ENCODE data around the gene GPX6.
"Not testable (repeated sequence)": the region's sequence is repeated elsewhere in the genome, so short reads cannot be mapped to it uniquely, and the experiment has no call there.

GPX6 gene, protein sequence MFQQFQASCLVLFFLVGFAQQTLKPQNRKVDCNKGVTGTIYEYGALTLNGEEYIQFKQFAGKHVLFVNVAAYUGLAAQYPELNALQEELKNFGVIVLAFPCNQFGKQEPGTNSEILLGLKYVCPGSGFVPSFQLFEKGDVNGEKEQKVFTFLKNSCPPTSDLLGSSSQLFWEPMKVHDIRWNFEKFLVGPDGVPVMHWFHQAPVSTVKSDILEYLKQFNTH

DNA sequence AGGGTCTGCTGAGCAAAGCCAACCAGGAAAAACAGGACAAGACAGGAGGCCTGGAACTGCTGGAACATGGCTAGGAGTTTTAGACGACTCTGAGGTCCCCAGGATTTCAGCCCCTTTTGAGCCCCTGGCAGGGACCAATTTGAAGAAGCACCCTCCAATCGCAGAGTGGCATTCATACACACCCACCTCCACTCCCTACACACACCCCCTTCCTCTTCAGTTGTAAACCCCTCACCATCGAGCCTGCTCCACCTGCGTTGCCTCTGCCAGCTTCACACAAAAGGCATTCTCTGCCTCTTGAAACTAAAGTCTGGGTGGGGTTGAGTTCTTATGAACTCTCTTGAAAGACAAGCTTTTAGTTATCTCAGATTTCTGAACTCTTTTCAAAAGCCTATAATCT lies at the start of gene GPX6:
GPX6 (minus strand) TSS at position 118 of the 400 bp plus-strand sequence; CDS start at position 68, 50 bp downstream.
- no peak for DNase-seq (ENCODE audit: low read depth in 2 of 2)

- DNase-seq (ENCODE audit: low read depth in 2 of 2) = no peak
These were observed 48.0 kb upstream of the GPX6 start for GRCh38 chr6:28563430-28564095.

- no peak for DNase-seq (ENCODE audit: low read depth in 2 of 2)
These were observed 43.0 kb upstream of the GPX6 start for GRCh38 chr6:28558629-28559028.

- no peak for DNase-seq (ENCODE audit: low read depth in 2 of 2)
These were observed 39.5 kb upstream of the GPX6 start for GRCh38 chr6:28555136-28555535.

DNA sequence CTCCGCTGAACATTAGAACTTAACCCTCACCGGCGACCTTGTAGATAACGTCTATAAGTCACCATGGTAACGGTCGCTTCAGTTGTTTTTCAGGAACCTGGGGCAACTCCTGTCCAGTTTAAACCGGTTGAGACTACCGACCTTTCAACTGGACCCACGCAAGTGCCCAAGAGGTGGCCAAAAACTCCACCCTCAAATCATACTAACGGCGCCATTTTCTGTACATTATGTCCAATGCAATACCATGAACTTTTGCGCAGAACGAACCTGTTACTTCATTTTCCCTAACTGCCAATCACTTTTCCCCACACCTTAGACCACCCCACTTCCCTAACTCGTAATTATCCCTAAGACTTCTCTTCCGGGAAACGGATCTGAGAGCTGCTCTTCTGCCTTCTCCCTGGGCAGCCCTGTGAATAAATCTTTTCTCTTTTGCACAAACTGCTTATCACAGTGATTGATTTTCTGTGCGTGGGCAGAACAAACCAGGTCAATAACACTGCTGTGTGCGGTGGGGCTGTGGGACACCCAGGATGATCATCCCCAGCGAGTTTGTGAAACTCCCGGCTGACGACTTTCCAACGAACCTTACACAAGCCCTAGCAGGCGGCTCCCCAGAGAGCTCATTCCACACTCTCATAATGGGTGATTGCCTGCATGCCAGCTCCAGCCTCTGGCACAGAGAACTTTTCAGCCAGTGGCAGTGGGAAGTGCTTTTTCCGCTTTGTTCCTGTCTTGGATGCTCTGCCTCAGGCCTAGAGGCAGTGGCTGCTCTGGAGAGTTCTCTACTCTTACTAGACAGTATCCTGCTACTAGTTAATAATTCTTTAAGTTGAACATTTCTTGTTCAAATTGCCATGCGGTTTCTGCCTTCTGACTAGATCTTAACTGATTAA lies 38.6 kb upstream of the GPX6 start:
- DNase-seq (ENCODE audit: low read depth in 2 of 2) = no peak

DNA sequence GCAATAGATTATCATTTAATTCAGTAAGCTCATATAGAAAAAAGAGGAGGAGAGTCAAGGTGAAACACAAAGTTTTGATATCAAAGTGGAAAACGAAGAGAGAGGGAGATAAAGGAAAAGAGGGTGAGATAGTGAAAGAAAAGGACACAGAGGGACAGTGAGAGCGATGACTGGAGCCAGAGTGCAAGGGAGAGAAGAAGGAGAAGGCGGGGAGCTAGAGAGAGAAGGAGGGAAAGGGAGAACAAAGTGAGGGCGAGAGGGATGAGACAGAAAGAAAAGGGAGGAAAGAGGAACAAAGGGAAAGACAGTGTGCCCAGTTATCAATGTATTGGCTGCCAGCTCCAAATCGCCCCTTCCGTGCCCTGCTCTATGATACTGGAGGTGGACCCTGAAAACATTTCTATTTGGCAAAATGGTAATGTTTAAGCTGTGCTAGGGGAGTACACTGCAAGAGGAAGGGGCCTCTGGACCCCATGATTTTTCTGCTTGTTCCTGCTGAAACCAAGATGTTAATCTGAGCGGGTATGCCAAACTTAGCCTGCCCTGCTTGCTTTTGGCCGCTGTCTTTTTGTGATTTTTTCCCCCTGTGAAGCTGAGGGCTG lies 37.9 kb upstream of the GPX6 start:
- DNase-seq (ENCODE audit: low read depth in 2 of 2) = no peak

- no peak for DNase-seq (ENCODE audit: low read depth in 2 of 2)
These were observed 36.5 kb upstream of the GPX6 start for GRCh38 chr6:28551891-28552666.

DNA sequence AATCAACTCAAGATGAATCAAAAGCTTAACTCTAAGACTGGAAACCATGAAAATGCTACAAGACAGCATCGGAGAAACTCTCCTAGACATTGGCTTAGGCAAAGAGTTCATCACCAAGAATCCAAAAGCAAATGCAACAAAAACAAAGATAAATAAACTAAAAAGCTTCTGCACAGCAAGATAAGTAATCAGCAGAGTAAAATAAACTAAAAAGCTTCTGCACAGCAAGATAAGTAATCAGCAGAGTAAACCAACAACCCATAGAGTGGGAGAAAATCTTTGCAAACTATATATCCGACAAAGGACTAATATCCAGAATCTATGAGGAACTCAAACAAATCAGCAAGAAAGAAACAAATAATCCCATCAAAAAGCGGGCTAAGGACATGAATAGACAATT lies 31.4 kb upstream of the GPX6 start:
- not testable (repeated sequence) for DNase-seq (ENCODE audit: low read depth in 2 of 2)

- no peak for DNase-seq (ENCODE audit: low read depth in 2 of 2)
These were observed 30.4 kb upstream of the GPX6 start for GRCh38 chr6:28545955-28546354.

DNA sequence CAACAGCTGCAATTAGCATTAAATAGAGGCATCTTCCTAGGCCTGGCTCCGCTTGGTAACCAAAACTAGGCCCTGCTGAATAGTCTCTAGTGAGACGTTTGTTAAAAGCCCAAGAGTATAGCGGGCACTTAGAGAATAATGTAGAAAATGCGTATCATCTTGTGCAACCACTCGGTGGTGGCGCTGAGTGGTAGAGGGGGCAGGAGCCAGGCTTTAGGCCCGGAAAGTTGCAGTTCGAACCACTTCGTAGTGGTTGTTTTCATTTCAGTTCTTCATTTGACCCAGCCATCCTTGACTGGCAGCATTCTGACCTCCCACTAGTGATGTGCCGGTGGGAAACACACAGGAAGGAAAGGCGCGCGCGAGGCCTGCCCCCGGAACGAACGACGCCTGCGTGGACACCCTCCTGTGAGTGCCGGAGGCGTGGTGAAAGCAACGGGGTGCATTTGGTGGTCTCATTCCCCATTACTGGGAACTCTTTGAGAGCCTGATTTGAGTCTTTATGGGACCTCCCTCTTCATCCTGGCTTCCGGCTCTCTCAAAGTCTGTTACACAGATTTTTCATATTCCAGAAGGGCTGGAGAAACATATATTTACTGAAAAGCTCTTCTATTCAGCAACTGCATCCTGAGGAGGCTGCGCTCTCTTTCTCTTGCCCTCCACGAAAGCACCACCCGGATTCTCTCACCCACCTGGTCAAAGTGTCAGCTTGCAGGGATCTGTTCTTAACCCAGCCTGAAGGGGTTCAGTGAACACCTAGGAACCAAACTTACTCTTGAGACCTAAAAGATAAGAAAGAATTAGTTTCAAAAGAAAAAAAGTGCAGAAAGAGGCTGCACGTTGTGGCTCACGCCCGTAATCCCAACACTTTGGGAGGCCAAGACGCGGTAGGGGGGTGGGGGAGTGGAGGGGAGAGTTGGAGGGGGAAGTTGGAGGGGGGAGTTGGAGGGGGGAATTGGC lies 28.3 kb upstream of the GPX6 start:
- no peak for DNase-seq (ENCODE audit: low read depth in 2 of 2)

DNA sequence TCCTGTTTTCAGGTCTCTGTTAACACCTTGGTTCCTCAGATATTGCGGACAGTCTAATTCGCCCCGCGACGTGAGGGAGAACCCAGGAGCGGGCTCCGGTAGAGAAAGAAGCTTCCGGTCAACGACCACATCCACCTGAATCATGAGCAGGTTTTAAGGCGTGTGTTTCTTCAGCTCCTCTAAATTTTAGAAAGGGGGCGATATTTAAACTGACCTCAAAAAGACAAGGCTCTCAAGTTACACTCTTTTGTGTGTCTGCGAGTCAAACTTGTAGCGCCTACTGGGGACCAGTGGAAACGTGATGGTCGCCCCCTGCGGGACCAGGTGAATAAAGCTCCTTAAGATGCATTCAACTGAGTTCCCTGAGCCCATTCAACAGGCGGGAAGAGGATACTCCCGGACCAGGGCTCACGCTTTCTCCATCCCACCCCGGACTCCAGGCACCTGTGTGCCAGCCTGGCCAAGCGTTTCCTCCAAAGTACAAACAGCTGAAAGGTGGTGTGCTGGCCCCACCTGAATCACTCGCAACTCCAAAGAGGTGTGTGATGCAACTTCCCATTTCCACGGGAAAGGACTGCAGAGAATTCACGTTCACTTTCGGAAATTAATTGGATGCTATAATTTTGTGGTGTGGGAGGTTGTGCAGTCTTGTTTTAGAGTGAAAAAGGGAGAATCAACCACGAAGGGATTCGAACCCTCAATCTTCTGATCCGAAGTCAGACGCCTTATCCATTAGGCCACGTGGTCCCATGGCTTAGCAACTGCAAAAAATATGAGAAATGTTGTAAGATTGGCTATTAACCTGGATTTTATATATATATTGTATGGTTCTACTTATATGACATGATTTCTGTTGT lies 27.1 kb upstream of the GPX6 start:
- DNase-seq (ENCODE audit: low read depth in 2 of 2) = peak in 1 of 2 donors; percentile 21

- DNase-seq (ENCODE audit: low read depth in 2 of 2) = no peak
These were observed 26.4 kb upstream of the GPX6 start for GRCh38 chr6:28541996-28542395.

DNA sequence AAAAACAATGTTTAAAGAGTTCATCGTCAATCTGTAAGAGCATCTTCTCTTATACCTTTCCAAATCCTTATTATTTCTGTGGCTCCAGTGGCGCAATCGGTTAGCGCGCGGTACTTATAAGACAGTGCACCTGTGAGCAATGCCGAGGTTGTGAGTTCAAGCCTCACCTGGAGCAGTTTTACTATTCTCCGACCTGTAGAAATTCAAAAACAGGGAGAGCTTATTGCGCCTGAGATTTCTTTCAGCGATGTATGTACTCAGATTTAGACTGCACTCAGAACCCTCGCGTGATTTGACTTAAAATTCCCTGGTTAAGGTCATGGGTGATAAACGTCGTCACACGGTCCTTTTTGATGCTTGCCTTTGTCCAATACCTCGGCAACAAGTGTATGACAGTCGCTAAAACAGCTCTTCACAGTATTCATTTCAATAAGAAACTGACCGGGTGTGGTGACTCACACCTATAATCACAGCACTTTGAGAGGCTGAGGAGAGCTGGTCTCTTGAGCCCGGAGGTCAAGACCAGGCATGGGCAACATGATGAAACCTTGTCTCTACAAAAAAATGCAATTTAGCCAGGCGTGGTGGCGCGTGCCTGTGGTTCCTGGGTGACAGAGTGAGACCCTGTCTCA lies 22.0 kb upstream of the GPX6 start:
- DNase-seq (ENCODE audit: low read depth in 2 of 2) = no peak

GRCh38 chr6:28537065-28537464 lies 21.5 kb upstream of the GPX6 start:
- no peak for DNase-seq (ENCODE audit: low read depth in 2 of 2)

- DNase-seq (ENCODE audit: low read depth in 2 of 2) = no peak
These were observed 19.3 kb upstream of the GPX6 start for GRCh38 chr6:28534875-28535274.

DNA sequence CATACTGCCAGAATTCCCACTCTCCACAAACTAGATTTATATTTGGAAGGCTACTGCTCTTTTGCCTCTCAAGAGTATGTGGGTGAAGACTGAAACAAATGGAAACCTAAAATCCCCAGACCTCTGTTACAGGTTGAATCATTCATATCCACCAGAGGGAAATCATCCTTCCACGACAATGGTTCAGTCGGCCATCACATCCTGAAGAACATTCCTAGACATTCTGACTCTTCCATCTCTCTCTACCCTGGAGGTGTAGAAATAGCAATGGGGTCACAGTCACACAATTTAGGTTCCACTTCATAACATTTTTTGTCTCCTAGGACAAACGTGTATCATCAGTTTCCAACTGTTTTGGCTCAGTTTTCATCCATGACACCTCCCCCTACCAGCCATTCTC lies 18.7 kb upstream of the GPX6 start:
- DNase-seq (ENCODE audit: low read depth in 2 of 2) = no peak

- DNase-seq (ENCODE audit: low read depth in 2 of 2) = no peak
These were observed 16.0 kb upstream of the GPX6 start for GRCh38 chr6:28531479-28532128.

DNA sequence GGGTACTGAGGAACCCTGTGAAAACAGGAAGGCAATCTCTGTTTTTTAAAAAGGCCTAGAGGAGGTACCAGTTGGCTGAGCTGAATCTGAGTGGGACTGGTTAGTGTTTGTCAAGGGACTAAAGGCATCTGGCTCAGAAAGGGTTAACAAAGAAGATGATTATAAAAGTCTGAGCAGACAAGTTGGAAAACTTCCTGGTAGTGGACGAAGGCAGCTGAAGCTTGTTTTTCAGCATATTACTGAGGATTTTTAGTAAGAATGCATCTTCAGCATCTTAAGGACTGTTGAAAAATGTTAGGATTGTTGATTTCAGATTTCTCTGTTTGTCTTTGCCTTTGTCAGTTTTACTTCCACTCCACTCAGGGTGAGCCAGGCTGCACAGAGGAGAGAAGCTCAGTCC lies 15.2 kb upstream of the GPX6 start:
- DNase-seq (ENCODE audit: low read depth in 2 of 2) = no peak

All from activated CD8-positive, alpha-beta memory T cell treated with anti-CD3 and anti-CD28 coated beads for 4 hours (primary cell).